Fibroblast of skin of right biceps (primary cell): ENCODE data around the gene KIAA0753.

Experiments used
- DNase-seq: peaks from one replicate; pipeline ENCODE4 v3.0.0-alpha.2; 2013

KIAA0753 gene

GRCh38 chr17:6545291-6545690 lies 95.2 kb downstream of the KIAA0753 start:
- DNase-seq: no peak

GRCh38 chr17:6544011-6544370 lies 96.5 kb downstream of the KIAA0753 start:
- DNase-seq: no peak

- DNase-seq: no peak
Observed at GRCh38 chr17:6543079-6544010, 97.2 kb downstream of the KIAA0753 start.

GRCh38 chr17:6542577-6542976 lies 97.9 kb downstream of the KIAA0753 start:
- no peak for DNase-seq

- DNase-seq: no peak
Observed at GRCh38 chr17:6541886-6542285, 98.6 kb downstream of the KIAA0753 start.

- DNase-seq: no peak
Observed at GRCh38 chr17:6539871-6540270, 100.6 kb downstream of the KIAA0753 start.

GRCh38 chr17:6536566-6537065 lies 103.9 kb downstream of the KIAA0753 start:
- DNase-seq: no peak

GRCh38 chr17:6536053-6536452 lies 104.5 kb downstream of the KIAA0753 start:
- DNase-seq: no peak

GRCh38 chr17:6534846-6535514 lies 105.5 kb downstream of the KIAA0753 start:
- no peak for DNase-seq

GRCh38 chr17:6532441-6532885 lies 108.0 kb downstream of the KIAA0753 start:
- DNase-seq: no peak

- DNase-seq: no peak
Observed at GRCh38 chr17:6531575-6531974, 108.9 kb downstream of the KIAA0753 start.

GRCh38 chr17:6530324-6530920 lies 110.1 kb downstream of the KIAA0753 start:
- no peak for DNase-seq

- no peak for DNase-seq
Observed at GRCh38 chr17:6528557-6528956, 112.0 kb downstream of the KIAA0753 start.
